Astrocyte (in vitro differentiated cells and primary cell): ENCODE results near the gene SPOCK3. TPM values are rescaled to one million over a fixed set of nuclear protein-coding genes. Genes with fewer than 3 reads are reported as not detected.

Experiments
- DNase-seq: peaks from one replicate; pipeline ENCODE4 v3.0.0-alpha.2; 2010; ENCODE audit warnings: low read depth
- FAIRE-seq: peaks from 2 replicates; lab custom pipeline; 2011; peaks lifted over from hg19 to GRCh38; lab: Jason Lieb, UNC
- H2AFZ ChIP-seq: 2 replicates; pipeline ENCODE4 v1.6.0; 2012; ENCODE audit warnings: low read depth, low read length, inconsistent platforms
- H3K27ac ChIP-seq: 2 replicates; pipeline ENCODE4 v1.5.1; 2011; ENCODE audit warnings: low read depth, low read length, inconsistent platforms
- H3K27me3 ChIP-seq: 2 replicates; pipeline ENCODE4 v1.6.0; 2011; ENCODE audit warnings: low read length, inconsistent platforms; ENCODE audit not compliant: insufficient read depth
- H3K36me3 ChIP-seq: 2 replicates; pipeline ENCODE4 v1.5.1; 2011; ENCODE audit warnings: low read length, inconsistent platforms; ENCODE audit not compliant: insufficient read depth
- H3K4me1 ChIP-seq: 2 replicates; pipeline ENCODE4 v1.5.1; 2011; ENCODE audit warnings: low read length, inconsistent platforms; ENCODE audit not compliant: insufficient read depth
- H3K4me2 ChIP-seq: 2 replicates; pipeline ENCODE4 v1.6.0; 2012; ENCODE audit warnings: low read length, inconsistent platforms
- H3K4me3 ChIP-seq: 2 replicates; pipeline ENCODE4 v1.5.1; 2011; ENCODE audit warnings: low read depth, mild to moderate bottlenecking, low read length, inconsistent platforms; ENCODE audit not compliant: insufficient read depth
- H3K79me2 ChIP-seq: 2 replicates; pipeline ENCODE4 v1.6.0; 2012; ENCODE audit warnings: mild to moderate bottlenecking, low read length, inconsistent platforms; ENCODE audit not compliant: insufficient read depth
- H3K9ac ChIP-seq: 2 replicates; pipeline ENCODE4 v1.6.0; 2012; ENCODE audit warnings: mild to moderate bottlenecking, low read length, inconsistent platforms
- H3K9me3 ChIP-seq: 2 replicates; pipeline ENCODE4 v1.5.1; 2012; ENCODE audit warnings: low read depth, mild to moderate bottlenecking, low read length, inconsistent platforms; ENCODE audit not compliant: insufficient read depth
- H4K20me1 ChIP-seq: 2 replicates; pipeline ENCODE4 v1.6.0; 2012; ENCODE audit warnings: low read length, inconsistent platforms; ENCODE audit not compliant: insufficient read depth
- H3K27ac Mint-ChIP-seq: one replicate; pipeline ENCODE4 v1.8.0; 2021; ENCODE audit warnings: mild to moderate bottlenecking, mixed read lengths; ENCODE audit not compliant: unreplicated experiment
- H3K27me3 Mint-ChIP-seq: one replicate; pipeline ENCODE4 v1.8.0; 2021; ENCODE audit warnings: low read depth, mixed read lengths; ENCODE audit not compliant: unreplicated experiment
- H3K36me3 Mint-ChIP-seq: one replicate; pipeline ENCODE4 v1.8.0; 2021; ENCODE audit warnings: low read depth, mixed read lengths; ENCODE audit not compliant: unreplicated experiment
- H3K4me1 Mint-ChIP-seq: one replicate; pipeline ENCODE4 v1.8.0; 2021; ENCODE audit warnings: low read depth, mixed read lengths; ENCODE audit not compliant: unreplicated experiment
- H3K4me3 Mint-ChIP-seq: one replicate; pipeline ENCODE4 v1.8.0; 2021; ENCODE audit warnings: mild to moderate bottlenecking, moderate library complexity, mixed read lengths; ENCODE audit not compliant: unreplicated experiment
- H3K9me3 Mint-ChIP-seq: one replicate; pipeline ENCODE4 v1.8.0; 2021; ENCODE audit warnings: mild to moderate bottlenecking, mixed read lengths; ENCODE audit not compliant: unreplicated experiment
- EZH2 ChIP-seq: IDR thresholded peaks from 2 replicates; pipeline ENCODE4 v1.6.1; 2012; ENCODE audit warnings: mild to moderate bottlenecking, low read length, inconsistent platforms; ENCODE audit not compliant: insufficient read depth
- total RNA-seq: library from RNA; stranded (reverse); gene quantifications from 2 replicates; pipeline ENCODE4 v1.2.1, GENCODE V29; 2021
- TF ChIP-seq, protein P1 (sequence below): IDR thresholded peaks from 2 replicates; pipeline ENCODE4 v1.5.1; 2011; ENCODE audit warnings: low read depth, mild to moderate bottlenecking, inconsistent platforms, low read length, moderate library complexity; ENCODE audit not compliant: insufficient read depth

Gene SPOCK3
- total RNA-seq, 1 donor from 2014 or later, result 0.59 TPM

DNA sequence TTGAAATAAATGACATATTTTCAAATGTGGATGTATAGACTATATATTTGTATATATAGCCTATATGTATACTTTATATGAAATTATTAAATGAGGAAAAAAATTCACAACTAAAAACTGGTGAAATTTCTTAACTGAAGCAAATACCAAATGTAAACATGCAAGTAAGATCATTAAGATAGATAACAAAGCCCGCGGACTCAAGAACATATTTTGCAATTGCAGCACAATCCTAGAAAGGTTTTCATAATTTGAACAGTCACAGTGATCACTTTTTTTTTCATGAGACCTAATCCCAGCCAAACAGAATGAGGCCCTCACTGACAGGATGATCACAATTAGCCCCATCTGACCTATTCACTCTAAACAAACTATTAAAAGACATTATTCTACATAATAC is 123.2 kb downstream of the SPOCK3 start:
- no peak overlapping the region for H3K4me3 ChIP-seq
- no peak overlapping the region for H3K27ac ChIP-seq
- FAIRE-seq (no peak), DNase-seq (no peak)
- H3K4me1 Mint-ChIP-seq, result peaks cover 2% of the 10 kb centered on the region
- H3K9me3 ChIP-seq, result no peaks in the 10 kb centered on the region
- H2AFZ ChIP-seq, result no peak overlapping the region
- H3K4me1 ChIP-seq, result no peaks in the 10 kb centered on the region
- H3K9me3 Mint-ChIP-seq, result no peaks in the 10 kb centered on the region
- H3K27me3 Mint-ChIP-seq, result no peaks in the 10 kb centered on the region
- no peak overlapping the region for H3K4me2 ChIP-seq
- no peak overlapping the region for H3K27ac Mint-ChIP-seq
- no peaks in the 10 kb centered on the region for H3K79me2 ChIP-seq
- H3K4me3 Mint-ChIP-seq, result no peak overlapping the region
- H3K36me3 ChIP-seq, result no peaks in the 10 kb centered on the region
- TF ChIP-seq EZH2, result no peak
- TF ChIP-seq, protein P1, sequence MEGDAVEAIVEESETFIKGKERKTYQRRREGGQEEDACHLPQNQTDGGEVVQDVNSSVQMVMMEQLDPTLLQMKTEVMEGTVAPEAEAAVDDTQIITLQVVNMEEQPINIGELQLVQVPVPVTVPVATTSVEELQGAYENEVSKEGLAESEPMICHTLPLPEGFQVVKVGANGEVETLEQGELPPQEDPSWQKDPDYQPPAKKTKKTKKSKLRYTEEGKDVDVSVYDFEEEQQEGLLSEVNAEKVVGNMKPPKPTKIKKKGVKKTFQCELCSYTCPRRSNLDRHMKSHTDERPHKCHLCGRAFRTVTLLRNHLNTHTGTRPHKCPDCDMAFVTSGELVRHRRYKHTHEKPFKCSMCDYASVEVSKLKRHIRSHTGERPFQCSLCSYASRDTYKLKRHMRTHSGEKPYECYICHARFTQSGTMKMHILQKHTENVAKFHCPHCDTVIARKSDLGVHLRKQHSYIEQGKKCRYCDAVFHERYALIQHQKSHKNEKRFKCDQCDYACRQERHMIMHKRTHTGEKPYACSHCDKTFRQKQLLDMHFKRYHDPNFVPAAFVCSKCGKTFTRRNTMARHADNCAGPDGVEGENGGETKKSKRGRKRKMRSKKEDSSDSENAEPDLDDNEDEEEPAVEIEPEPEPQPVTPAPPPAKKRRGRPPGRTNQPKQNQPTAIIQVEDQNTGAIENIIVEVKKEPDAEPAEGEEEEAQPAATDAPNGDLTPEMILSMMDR, result no peak
- no peaks in the 10 kb centered on the region for H3K27me3 ChIP-seq
- H3K9ac ChIP-seq, result no peak overlapping the region
- H4K20me1 ChIP-seq, result no peaks in the 10 kb centered on the region
- H3K36me3 Mint-ChIP-seq, result no peaks in the 10 kb centered on the region

DNA sequence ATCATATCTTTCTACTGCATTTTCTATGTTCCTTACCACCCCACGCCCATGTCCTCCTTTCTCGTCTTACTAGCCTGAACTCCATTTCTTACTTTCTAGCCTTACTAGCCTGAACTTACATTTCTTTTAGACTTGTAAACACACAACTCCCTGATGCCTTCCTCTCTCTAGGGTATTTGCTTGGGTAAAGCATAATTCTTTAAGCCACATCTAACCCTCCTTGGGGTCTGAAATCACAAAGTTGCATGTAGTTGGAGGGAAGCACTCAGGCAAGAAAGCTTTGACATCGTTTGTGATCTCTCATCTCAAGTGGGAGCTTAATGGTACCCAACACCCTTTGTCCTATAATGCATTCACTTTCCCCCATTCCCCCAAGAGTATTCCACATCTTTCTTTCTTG is 124.4 kb downstream of the SPOCK3 start:
- Histone ChIP-seq H3K9me3 (no peaks in the 10 kb centered on the region), H3K27me3 (no peaks in the 10 kb centered on the region), H4K20me1 (no peaks in the 10 kb centered on the region), H3K4me1 (no peaks in the 10 kb centered on the region), H2AFZ (no peak overlapping the region), H3K4me3 (no peak overlapping the region), H3K79me2 (no peaks in the 10 kb centered on the region), H3K9ac (no peak overlapping the region), H3K36me3 (no peaks in the 10 kb centered on the region), H3K27ac (no peak overlapping the region), H3K4me2 (no peak overlapping the region)
- FAIRE-seq, result no peak
- Mint-ChIP-seq H3K36me3 (no peaks in the 10 kb centered on the region), H3K27me3 (no peaks in the 10 kb centered on the region), H3K4me1 (peaks cover 2% of the 10 kb centered on the region), H3K9me3 (no peaks in the 10 kb centered on the region), H3K4me3 (no peak overlapping the region), H3K27ac (no peak overlapping the region)
- TF ChIP-seq EZH2, result no peak
- TF ChIP-seq, protein P1, result no peak
- no peak for DNase-seq

DNA sequence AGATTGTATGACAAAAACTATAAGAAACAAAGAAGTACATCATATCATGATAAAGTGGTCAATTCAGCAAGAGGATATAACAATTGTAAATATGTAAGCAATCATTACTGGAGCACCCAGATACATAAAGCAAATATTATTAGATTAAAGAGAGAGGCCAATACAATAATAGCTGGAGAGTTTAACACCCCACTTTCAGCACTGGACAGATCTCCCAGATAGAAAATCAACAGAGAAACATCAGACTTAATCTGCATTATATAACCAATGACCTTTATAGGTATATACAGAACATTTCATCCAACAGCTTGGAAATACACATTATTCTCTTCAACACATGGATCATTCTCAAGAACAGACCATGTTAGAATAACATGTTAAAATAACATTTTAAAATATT is 128.4 kb downstream of the SPOCK3 start:
- Histone ChIP-seq H3K9me3 (no peaks in the 10 kb centered on the region), H3K36me3 (no peaks in the 10 kb centered on the region), H3K79me2 (no peaks in the 10 kb centered on the region), H3K27ac (no peak overlapping the region), H3K4me2 (no peak overlapping the region), H3K4me1 (no peaks in the 10 kb centered on the region), H3K4me3 (no peak overlapping the region), H3K9ac (no peak overlapping the region), H3K27me3 (no peaks in the 10 kb centered on the region), H4K20me1 (no peaks in the 10 kb centered on the region), H2AFZ (no peak overlapping the region)
- Mint-ChIP-seq H3K36me3 (no peaks in the 10 kb centered on the region), H3K4me3 (no peak overlapping the region), H3K27ac (no peak overlapping the region), H3K27me3 (no peaks in the 10 kb centered on the region), H3K9me3 (no peaks in the 10 kb centered on the region), H3K4me1 (no peaks in the 10 kb centered on the region)
- no peak for DNase-seq
- TF ChIP-seq, protein P1, result no peak
- TF ChIP-seq EZH2, result no peak
- FAIRE-seq, result no peak
